GM12874 (cell line): Measurements from ENCODE around the gene TPRN.

Experiments
- TF ChIP-seq, protein P1 (sequence below): IDR thresholded peaks from 2 replicates; pipeline ENCODE4 v1.5.1; 2011; ENCODE audit warnings: low read depth, mild to moderate bottlenecking, control low read depth, low read length, moderate library complexity; ENCODE audit not compliant: insufficient read depth

TPRN gene

DNA sequence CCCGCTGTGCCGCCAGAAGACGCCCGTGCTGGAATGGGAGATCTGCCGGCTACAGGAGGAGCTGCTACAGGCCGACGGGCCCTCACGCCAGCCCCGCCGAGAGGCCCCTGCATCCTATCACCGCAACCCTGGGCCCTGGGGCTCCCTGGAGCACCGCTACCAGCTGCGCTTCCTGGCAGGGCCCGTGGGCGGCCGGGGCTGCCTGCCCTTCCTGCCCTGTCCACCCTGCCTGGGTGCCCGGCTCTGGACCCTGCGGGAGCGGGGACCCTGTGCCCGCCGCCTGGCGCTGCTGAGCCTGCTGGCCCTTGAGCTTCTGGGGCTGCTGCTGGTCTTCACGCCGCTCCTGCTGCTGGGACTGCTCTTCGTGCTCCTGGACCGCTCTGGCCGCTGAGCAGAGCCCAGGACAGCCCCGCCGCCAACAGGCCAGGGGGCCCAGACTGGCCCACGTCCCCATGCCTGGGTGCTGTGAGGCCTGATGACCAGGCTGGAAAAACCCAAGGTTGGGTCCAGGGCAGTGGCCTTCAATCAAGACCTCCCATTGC is 17.7 kb upstream of the TPRN start:
- TF ChIP-seq, protein P1, sequence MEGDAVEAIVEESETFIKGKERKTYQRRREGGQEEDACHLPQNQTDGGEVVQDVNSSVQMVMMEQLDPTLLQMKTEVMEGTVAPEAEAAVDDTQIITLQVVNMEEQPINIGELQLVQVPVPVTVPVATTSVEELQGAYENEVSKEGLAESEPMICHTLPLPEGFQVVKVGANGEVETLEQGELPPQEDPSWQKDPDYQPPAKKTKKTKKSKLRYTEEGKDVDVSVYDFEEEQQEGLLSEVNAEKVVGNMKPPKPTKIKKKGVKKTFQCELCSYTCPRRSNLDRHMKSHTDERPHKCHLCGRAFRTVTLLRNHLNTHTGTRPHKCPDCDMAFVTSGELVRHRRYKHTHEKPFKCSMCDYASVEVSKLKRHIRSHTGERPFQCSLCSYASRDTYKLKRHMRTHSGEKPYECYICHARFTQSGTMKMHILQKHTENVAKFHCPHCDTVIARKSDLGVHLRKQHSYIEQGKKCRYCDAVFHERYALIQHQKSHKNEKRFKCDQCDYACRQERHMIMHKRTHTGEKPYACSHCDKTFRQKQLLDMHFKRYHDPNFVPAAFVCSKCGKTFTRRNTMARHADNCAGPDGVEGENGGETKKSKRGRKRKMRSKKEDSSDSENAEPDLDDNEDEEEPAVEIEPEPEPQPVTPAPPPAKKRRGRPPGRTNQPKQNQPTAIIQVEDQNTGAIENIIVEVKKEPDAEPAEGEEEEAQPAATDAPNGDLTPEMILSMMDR = no peak

DNA sequence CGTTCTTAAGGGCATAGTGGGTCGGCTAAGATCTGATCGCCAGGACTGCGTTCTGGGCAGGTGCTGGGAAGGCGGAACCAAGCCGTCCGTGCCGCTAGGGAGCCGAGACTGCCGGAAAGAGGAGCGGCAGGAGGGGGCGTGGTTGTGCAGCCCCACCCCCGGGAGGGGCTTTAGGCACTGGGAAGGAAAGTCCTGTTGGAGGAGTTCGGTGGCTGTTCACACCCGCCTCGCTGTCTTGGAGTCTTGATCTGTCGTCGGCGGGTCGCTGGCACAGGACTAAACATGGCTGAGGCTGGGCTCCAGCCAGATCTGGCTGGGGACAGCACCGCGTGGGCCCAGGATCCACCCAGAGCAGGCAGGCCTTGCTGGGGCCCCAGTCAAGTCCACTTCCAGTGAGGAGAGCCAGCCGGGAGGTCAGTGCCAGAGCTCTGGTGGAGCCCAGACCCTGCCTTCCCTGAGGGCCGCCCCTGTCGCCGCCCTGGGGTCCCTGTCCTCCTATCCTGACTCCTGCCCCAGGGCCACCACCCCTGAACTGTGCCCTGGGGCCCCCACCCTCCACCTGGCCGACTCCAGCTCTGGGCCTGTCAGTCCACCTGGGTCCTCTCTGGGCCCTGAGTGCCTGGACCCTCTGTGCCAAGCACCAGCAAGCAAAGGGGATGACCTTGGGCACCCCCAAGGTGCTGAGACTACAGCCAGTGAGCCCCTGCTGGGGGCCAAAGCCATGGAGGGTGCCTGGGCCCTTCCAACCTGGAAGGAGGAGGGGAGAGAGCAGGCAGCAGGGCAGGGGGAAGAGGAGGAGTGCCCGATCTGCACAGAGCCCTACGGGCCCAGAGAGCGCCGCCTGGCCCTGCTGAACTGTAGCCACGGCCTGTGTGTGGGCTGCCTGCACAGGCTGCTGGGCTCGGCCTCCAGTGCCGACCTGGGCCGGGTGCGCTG is 17.0 kb upstream of the TPRN start:
- TF ChIP-seq, protein P1 = no peak

DNA sequence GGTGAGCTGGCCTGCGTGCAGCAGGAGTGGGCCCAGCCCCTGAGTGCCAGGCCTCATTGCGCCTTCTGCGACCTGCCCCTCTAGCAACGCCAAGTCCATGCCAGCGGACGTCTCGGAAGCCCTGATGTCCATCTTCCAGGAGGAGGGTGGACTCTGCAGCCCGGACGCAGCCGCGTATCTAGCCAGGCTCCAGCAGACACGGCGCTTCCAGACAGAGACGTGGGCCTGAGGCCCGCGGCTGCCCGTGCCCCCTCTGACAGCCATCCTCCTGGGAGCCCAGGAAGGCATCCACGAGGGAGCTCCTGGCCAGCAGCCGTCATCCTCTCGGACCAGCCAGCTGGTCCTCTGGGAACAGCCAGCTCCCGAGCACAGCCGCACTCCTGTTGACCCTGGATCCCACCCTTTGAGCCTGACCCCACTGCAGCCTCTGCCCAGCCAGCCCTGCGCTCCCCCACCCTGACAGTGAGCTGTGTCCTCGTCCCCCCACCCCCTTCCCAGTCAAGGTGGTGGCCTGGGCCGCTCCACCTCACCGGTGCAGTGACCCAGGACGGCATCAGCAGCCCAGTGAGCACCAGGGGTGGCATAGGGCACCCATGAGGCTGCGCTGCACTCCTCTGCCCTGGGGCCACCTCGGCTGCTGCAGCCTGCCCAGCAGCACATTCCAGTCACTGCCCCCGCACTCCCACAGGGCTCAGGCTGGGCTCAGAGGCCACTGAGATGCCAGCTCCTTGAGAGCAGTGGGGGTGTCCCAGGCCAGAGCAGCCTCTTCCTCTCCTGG is 15.8 kb upstream of the TPRN start:
- TF ChIP-seq, protein P1 = no peak

DNA sequence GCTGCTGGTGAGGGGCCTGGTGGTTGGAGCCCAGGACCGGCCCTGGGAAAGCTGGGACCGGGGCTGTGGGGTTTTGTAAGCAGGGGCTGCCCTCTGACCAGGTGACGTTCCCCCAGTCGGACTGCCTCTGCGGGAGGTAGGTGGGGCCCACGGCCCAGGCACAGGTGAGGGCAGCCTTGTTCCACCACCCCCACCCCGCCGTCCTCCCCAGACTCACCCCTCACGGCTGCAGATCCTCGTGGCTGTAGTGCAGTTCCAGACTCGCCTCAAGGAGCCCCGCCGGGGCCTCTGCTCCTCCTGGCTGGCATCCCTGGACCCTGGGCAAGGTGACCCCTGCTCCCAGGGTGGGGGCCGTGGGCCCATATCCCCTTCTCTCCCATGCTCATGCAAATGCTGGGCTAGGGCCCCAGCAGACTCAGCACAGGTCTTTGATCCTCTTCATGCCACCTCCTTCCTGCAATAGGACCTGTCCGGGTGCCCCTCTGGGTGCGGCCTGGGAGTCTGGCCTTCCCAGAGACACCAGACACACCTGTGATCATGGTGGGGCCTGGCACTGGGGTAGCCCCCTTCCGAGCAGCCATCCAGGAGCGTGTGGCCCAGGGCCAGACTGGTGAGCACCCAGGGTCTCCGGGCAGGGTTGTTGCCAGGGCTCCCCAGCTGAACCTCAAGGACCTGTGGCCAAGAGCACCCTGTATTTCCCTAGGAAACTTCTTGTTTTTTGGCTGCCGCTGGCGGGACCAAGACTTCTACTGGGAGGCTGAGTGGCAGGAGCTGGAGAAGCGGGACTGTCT is 14.8 kb upstream of the TPRN start:
- TF ChIP-seq, protein P1 = no peak

DNA sequence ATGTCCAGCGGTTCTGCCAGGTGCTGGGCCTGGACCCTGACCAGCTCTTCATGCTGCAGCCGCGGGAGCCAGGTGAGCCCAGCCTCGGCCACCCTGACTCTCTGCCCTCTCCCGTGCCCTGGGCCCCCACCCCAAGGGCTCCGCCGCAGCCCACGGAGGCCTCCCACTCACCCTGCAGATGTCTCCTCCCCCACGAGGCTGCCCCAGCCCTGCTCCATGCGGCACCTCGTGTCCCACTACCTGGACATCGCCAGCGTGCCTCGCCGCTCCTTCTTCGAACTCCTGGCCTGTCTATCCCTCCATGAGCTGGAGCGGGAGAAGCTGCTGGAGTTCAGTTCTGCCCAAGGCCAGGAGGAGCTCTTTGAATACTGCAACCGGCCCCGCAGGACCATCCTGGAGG is 14.1 kb upstream of the TPRN start:
- TF ChIP-seq, protein P1 = no peak

DNA sequence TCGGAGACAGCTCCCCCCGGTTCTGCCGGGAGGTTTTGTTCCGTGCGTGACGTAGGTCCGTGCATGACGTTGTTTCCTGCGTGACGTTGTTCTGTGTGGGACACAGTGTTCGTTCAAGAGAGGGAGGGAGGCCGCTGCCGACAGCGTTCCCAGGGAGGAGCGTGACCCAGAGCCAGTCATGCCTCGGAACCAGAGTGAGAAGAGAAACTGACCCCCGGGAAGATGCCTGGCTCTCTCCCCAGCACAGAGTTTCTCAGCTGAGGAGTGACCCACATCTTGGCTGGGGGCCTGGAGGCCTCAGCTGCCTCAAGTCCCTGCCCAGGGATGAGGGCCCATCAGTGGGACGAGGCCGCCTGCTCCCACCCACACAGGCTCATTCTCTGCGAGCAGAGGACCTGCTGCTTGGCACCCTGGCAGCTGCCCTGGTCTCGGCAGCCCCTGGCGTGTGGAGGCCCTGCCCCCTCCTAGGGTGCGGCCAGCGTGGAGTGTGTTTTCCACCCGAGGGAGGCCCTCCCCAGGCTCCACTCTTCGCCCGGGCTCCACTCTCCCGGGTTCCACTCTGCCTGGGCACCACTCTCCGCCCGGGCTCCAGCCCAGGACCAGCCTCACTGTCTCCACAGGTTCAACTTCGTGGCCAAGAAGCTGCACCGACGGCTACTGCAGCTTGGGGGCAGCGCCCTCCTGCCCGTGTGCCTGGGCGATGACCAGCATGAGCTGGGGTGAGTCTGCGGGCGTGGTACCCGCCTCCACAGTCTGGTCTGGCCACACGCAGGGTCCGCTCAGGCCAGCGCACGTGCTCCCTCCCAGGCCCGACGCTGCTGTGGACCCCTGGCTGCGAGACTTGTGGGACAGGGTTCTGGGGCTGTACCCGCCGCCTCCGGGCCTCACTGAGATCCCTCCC is 12.9 kb upstream of the TPRN start:
- TF ChIP-seq, protein P1 = peak; percentile 29; the same call in 1 of the 2 replicates
